AG09319 (cell line): ENCODE results near the gene CRELD2.

Experiments used
- DNase-seq: peaks from one replicate; pipeline ENCODE4 v3.0.0-alpha.2; 2010; ENCODE audit warnings: low read depth; ENCODE audit errors: extremely low read depth
- TF ChIP-seq, protein P1 (sequence below): IDR thresholded peaks from 2 replicates; pipeline ENCODE4 v1.5.1; 2011; ENCODE audit warnings: low read depth, mild to moderate bottlenecking, inconsistent platforms, low read length, moderate library complexity

Gene CRELD2

DNA sequence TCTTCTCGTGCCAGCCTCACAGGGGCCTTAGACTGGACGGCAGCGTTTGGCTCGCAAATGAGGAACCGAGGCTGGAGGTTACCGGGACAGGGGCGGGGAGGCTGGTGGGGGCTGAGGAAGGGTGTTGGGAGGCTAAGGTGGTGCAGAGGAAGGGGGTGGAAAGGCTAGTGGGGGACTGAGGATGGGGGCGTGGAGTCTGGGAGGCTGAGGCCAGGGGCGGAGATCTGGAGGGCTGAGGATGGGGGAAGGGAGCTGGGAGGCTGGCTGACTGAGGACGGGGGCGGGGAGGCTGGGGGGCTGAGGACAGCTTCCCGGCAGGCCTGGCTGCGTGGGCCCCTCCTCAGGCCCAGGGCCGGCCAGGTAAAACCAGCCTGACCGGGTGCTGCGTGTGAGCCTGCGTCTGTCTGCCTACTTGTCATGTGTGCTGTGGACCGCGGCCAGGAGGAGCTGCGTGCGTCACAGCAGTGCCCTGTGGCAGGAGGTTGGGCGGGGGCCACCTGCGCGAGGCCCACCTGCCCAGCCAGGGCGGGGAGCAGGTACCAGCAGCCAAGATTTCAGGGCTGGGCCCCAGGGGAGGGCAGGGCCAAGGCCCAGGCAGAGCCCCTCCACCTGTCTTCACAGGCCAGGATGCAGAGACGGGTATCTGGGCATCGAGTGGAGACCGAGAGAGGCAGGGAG is 32.7 kb downstream of the CRELD2 start:
- TF ChIP-seq, protein P1, sequence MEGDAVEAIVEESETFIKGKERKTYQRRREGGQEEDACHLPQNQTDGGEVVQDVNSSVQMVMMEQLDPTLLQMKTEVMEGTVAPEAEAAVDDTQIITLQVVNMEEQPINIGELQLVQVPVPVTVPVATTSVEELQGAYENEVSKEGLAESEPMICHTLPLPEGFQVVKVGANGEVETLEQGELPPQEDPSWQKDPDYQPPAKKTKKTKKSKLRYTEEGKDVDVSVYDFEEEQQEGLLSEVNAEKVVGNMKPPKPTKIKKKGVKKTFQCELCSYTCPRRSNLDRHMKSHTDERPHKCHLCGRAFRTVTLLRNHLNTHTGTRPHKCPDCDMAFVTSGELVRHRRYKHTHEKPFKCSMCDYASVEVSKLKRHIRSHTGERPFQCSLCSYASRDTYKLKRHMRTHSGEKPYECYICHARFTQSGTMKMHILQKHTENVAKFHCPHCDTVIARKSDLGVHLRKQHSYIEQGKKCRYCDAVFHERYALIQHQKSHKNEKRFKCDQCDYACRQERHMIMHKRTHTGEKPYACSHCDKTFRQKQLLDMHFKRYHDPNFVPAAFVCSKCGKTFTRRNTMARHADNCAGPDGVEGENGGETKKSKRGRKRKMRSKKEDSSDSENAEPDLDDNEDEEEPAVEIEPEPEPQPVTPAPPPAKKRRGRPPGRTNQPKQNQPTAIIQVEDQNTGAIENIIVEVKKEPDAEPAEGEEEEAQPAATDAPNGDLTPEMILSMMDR: no peak
- no peak for DNase-seq

DNA sequence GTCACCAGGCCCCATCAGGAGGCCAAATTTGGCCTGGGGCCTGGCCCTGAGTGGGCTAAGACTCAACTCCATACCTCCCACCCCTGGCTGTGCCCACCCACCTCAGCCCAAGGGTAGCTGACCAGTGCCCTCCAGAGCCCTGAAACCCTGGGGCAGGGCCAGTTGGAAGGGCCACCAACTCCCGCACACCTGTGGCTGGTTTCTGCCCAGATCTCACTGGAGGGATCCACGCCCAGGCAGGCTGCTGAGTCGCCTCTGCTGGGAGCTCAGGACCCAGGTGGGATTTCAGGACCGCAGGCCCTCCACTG is 33.2 kb downstream of the CRELD2 start:
- TF ChIP-seq, protein P1: no peak
- DNase-seq: no peak

- DNase-seq: no peak
- TF ChIP-seq, protein P1: no peak
Measured at GRCh38 chr22:49951986-49952896, 33.8 kb downstream of the CRELD2 start.

DNA sequence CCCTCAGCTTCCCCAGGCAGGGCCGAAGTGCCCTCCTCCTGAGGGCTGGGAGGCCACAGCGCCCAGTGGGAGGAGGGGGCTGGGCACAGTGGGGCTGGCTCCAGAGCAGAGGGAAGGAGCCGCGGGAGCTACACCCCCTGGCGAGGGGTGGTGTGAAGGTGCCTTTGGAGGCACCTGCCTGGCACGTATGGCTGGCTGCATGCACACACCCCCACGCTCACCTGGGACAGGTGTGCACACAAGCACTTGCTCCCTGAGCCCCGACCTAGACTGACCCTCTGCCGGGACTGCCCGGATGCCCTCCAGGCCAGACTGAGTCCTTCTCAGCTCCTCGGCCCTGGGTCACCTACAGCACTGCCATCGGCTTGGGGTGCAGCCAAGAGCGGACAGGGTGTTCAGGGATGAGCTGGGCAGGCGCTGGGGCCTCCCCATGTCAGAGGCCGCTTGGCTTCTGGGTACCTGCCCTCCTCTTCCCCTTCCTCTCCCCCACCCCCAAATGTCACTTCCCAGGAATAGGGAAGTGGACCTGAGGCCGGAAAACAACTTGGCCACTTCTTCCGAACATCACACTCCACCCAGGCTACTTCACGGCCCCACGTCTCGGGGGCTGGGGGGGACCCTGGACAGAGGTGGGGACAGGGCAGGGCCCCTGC is 34.7 kb downstream of the CRELD2 start:
- TF ChIP-seq, protein P1: no peak

GRCh38 chr22:49953680-49954344 is 35.4 kb downstream of the CRELD2 start:
- TF ChIP-seq, protein P1: no peak
- DNase-seq: no peak

More for the DNA sequence above, 34.7 kb downstream of the CRELD2 start:
- no peak for DNase-seq

- TF ChIP-seq, protein P1: no peak
- no peak for DNase-seq
Measured at GRCh38 chr22:49954354-49954753, 35.9 kb downstream of the CRELD2 start.
